Measurements from ENCODE around the gene PEX12. TPM values are rescaled to one million over a fixed set of nuclear protein-coding genes. Genes with fewer than 3 reads are reported as not detected.
"Not testable (repeated sequence)": the region's sequence is repeated elsewhere in the genome, so short reads cannot be mapped to it uniquely, and the experiment has no call there.

The PEX12 gene
- total RNA-seq, 4 donors from 2014 or later: 3.8 to 7.7 (median 6.8) TPM

- no peak overlapping the region for H3K27ac ChIP-seq
- no peak for ATAC-seq
Observed at GRCh38 chr17:35616536-35616935, 38.2 kb upstream of the PEX12 start.

GRCh38 chr17:35614810-35615209, 36.4 kb upstream of the PEX12 start:
- 77 to 79% methylated on average over 3 of the region's 3 CpGs for WGBS, 2 donors (ENCODE audit: low coverage in 1 of 2)
- Histone ChIP-seq H3K9me3 (no peaks in the 10 kb centered on the region), H3K27me3 (no peaks in the 10 kb centered on the region), H3K36me3 (peaks cover 0 to 34% of the 10 kb centered on the region in 2 donors), H3K27ac (no peak overlapping the region), H3K4me3 (no peak overlapping the region), H3K4me1 (peaks cover 0 to 40% (median 0%) of the 10 kb centered on the region in 3 donors)
- no peak for TF ChIP-seq POLR2AphosphoS5 (IDR thresholded peaks at IDR 0.05)
- TF ChIP-seq EP300 (IDR thresholded peaks at IDR 0.05): no peak
- no peak for TF ChIP-seq POLR2A (IDR thresholded peaks at IDR 0.05)
- no peak for TF ChIP-seq CTCF (IDR thresholded peaks at IDR 0.05)
- peak; percentile 69 for ATAC-seq

More at GRCh38 chr17:35616536-35616935, 38.2 kb upstream of the PEX12 start:
- 93 to 95% methylated on average over 6 to 7 of the region's 7 CpGs for WGBS, 2 donors (ENCODE audit: low coverage in 1 of 2)
- no peak overlapping the region for H3K4me3 ChIP-seq
- no peak for TF ChIP-seq EP300 (IDR thresholded peaks at IDR 0.05)
- TF ChIP-seq POLR2AphosphoS5 (IDR thresholded peaks at IDR 0.05): no peak
- no peak for TF ChIP-seq POLR2A (IDR thresholded peaks at IDR 0.05)
- TF ChIP-seq CTCF (IDR thresholded peaks at IDR 0.05): no peak
- H3K36me3 ChIP-seq: peaks cover 0 to 26% of the 10 kb centered on the region in 2 donors
- H3K9me3 ChIP-seq: no peaks in the 10 kb centered on the region
- H3K27me3 ChIP-seq: no peaks in the 10 kb centered on the region
- peaks cover 0 to 39% (median 0%) of the 10 kb centered on the region in 3 donors for H3K4me1 ChIP-seq

GRCh38 chr17:35612924-35613521, 34.7 kb upstream of the PEX12 start:
- Histone ChIP-seq H3K27ac (no peak overlapping the region), H3K27me3 (no peaks in the 10 kb centered on the region), H3K4me3 (no peak overlapping the region), H3K36me3 (peaks cover 0 to 47% of the 10 kb centered on the region in 2 donors), H3K9me3 (no peaks in the 10 kb centered on the region), H3K4me1 (peaks cover 0 to 49% (median 0%) of the 10 kb centered on the region in 3 donors)
- ATAC-seq: no peak
- 65 to 92% methylated on average over 2 of the region's 2 CpGs for WGBS, 2 donors (ENCODE audit: low coverage in 1 of 2)
- TF ChIP-seq POLR2AphosphoS5 (IDR thresholded peaks at IDR 0.05): no peak
- peak; percentile 19 to 62 (median 48) for TF ChIP-seq CTCF (IDR thresholded peaks at IDR 0.05)
- TF ChIP-seq POLR2A (IDR thresholded peaks at IDR 0.05): no peak

GRCh38 chr17:35610746-35611145, 32.4 kb upstream of the PEX12 start:
- peaks cover 0 to 62% of the 10 kb centered on the region in 2 donors for H3K36me3 ChIP-seq

GRCh38 chr17:35609831-35610230, 31.5 kb upstream of the PEX12 start:
- ATAC-seq: no peak
- 92% methylated on average over 3 of the region's 4 CpGs; no CpG with 5 or more reads in 1 of the 2 donors for WGBS, 2 donors (ENCODE audit: low coverage in 1 of 2)
- Histone ChIP-seq H3K9me3 (no peaks in the 10 kb centered on the region), H3K27ac (peak overlapping the region in 3 of 4 donors; percentile 21 to 79 (median 75)), H3K36me3 (peaks cover 0 to 70% of the 10 kb centered on the region in 2 donors), H3K4me3 (no peak overlapping the region), H3K27me3 (no peaks in the 10 kb centered on the region), H3K4me1 (peaks cover 0 to 60% (median 0%) of the 10 kb centered on the region in 3 donors)
- no peak for TF ChIP-seq POLR2AphosphoS5 (IDR thresholded peaks at IDR 0.05)
- TF ChIP-seq POLR2A (IDR thresholded peaks at IDR 0.05): no peak
- TF ChIP-seq EP300 (IDR thresholded peaks at IDR 0.05): no peak
- TF ChIP-seq CTCF (IDR thresholded peaks at IDR 0.05): no peak

More at GRCh38 chr17:35610746-35611145, 32.4 kb upstream of the PEX12 start:
- Histone ChIP-seq H3K27ac (peak overlapping the region in 3 of 4 donors; percentile 29 to 79 (median 75)), H3K4me1 (peaks cover 0 to 62% (median 0%) of the 10 kb centered on the region in 3 donors)
- H3K9me3 ChIP-seq, H3K27me3 ChIP-seq, H3K4me3 ChIP-seq, ATAC-seq: not testable (repeated sequence)
- 68 to 93% methylated on average over 3 to 10 of the region's 12 CpGs for WGBS, 2 donors (ENCODE audit: low coverage in 1 of 2)
